ENCODE data around the gene SMURF2.
A peak's percentile ranks its signal among the peaks of the same experiment; 100 is the strongest.
"Not testable (repeated sequence)": the region's sequence is repeated elsewhere in the genome, so short reads cannot be mapped to it uniquely, and the experiment has no call there.

Gene SMURF2

DNA sequence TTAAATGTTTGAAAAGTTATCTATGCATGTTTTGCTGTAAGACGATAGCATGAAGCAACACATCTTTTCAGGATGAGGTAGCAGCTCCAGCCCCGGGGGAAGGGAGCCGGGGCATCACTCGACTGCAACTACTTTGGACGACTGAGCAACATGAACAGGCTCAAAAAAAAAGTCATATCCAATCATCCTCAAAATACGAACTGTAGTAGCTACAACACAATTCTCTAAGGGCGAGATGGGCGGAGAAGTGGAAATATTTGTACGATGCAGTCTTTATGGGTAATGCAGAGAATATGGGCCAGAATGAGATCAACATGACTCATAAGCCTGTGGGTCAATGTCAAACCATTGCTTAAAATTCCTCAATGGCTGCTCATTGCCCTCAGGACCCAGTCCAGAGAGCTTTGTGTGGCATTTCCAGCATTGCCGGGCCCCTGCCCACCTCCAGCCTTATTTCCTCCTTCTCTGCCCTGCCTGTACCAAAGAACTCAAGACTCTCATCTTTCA, 17.7 kb upstream of the SMURF2 start (continued):
- TF ChIP-seq, protein P1, sequence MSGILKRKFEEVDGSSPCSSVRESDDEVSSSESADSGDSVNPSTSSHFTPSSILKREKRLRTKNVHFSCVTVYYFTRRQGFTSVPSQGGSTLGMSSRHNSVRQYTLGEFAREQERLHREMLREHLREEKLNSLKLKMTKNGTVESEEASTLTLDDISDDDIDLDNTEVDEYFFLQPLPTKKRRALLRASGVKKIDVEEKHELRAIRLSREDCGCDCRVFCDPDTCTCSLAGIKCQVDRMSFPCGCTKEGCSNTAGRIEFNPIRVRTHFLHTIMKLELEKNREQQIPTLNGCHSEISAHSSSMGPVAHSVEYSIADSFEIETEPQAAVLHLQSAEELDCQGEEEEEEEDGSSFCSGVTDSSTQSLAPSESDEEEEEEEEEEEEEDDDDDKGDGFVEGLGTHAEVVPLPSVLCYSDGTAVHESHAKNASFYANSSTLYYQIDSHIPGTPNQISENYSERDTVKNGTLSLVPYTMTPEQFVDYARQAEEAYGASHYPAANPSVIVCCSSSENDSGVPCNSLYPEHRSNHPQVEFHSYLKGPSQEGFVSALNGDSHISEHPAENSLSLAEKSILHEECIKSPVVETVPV (CRISPR knock-in tag; IDR thresholded peaks at IDR 0.05), result no peak

DNA sequence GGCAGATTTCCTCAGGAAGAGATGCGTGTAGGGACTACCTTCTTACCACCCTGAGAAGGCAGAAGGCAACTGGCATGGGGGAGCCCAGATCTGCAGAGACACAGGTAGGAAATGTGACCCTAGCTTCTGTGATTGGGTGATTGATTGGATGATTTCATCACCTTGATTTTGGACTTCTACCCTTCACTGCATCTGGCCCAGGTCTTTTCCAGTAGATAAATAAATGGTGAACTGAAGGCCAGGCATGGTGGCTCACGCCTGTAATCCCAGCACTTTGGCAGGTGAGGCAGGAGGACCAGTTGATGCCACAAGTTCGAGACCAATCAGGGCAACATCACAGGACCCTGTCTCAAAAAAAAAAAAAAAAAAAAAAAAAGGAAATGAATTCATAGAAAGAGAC, 14.7 kb upstream of the SMURF2 start:
- TF ChIP-seq POU6F1 (CRISPR knock-in tag; IDR thresholded peaks at IDR 0.05; ENCODE audit: borderline replicate concordance, low read depth) (no peak), OSR1 (CRISPR knock-in tag; IDR thresholded peaks at IDR 0.05) (no peak)
- no peak for ATAC-seq

GRCh38 chr17:64670843-64671590, 8.9 kb upstream of the SMURF2 start:
- ATAC-seq, result peak; percentile 69

DNA sequence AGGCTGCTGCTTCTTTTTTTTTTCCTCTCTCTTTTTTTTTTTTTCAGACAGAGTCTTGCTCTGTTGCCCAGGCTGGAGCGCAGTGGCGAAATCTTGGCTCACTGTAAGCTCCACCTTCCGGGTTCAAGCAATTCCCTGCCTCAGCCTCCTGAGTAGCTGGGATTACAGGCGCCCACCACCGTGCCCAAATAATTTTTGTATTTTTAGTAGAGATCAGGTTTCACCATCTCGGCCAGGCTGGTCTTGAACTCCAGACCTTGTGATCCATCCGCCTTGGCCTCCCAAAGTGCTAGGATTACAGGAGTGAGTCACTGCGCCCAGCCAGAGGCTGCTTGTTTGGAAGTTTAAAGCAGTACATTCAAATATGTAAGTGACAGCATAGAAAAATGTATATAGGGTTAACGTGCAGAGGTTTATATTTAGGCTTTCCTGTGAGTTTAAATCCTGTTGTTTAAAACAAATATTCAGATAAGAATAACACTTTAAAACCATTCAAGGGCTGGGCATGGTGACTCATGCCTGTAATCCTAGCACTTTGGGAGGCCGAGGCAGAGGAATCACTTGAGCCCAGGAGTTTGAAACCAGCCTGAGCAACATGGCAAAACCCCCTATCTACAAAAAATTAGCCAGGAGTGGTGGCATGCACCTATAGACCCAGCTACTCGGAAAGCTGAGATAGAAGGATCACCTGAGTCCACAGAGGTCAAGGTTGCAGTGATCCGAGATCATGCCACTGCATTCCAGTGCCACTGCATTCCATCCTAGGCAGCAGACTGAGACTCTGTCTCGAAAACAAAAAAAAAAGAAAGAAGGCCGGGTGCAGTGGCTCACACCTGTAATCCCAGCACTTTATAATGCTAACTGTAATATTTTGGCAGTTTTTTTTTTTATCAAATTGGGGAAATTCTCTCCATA, 6.0 kb upstream of the SMURF2 start:
- peak; percentile 48 for ATAC-seq

- peak; percentile 6; the same call in 1 of the 3 replicates for ATAC-seq
Measured at GRCh38 chr17:64664299-64664981, 2.3 kb upstream of the SMURF2 start.

DNA sequence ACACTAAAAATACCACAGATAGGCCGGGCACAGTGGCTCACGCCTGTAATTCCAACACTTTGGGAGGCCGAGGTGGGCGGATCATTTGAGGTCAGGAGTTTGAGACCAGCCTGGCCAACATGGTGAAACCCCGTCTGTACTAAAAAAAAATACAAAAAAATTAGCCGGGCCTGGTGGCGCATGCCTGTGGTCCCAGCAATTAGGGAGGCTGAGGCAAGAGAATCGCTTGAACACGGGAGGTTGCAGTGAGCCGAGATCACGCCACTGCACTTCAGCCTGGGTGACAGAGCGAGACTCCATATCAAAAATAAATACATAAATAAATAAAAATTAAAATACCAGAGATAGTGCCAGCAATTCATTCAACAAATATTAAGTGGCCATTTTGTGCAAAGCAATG, 1.7 kb upstream of the SMURF2 start:
- not testable (repeated sequence) for ATAC-seq

DNA sequence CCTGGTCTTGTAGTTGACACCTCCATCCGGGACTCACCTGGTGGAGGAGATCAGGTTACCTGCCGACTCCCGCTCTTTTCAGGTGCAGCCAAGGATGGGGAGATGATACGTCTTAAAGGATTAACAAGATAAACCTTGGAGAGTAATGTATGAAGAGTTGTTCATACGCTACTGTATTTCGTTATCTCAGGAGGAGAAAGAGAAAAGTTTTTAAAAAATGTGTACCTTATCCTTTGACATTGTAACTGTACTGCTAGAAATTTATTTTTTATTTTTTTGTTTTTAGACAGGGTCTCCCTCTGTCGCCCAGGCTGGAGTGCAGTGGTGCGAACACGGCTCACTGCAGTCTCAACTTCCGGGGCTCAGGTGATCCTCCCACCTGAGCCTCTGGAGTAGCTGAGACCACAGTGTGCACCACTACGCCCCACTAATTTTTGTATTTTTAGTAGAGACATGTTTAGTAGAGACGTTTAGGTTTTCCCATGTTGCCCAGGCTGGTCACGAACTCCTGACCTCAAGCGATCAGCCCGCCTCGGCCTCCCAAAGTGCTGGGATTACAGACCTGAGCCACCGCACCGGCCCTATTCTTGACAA, 764 bp upstream of the SMURF2 start:
- TF ChIP-seq BACH2 (CRISPR knock-in tag; IDR thresholded peaks at IDR 0.05; ENCODE audit: borderline replicate concordance) (no peak), OSR1 (CRISPR knock-in tag; IDR thresholded peaks at IDR 0.05) (no peak), ZFP3 (CRISPR knock-in tag; IDR thresholded peaks at IDR 0.05) (no peak), PPARA (CRISPR knock-in tag; IDR thresholded peaks at IDR 0.05; ENCODE audit: borderline replicate concordance) (no peak), GLIS3 (CRISPR knock-in tag; IDR thresholded peaks at IDR 0.05) (no peak), CSDC2 (CRISPR knock-in tag; IDR thresholded peaks at IDR 0.05) (no peak), SNAI2 (CRISPR knock-in tag; IDR thresholded peaks at IDR 0.05) (no peak), ARNTL (CRISPR knock-in tag; IDR thresholded peaks at IDR 0.05; ENCODE audit: borderline replicate concordance, low read depth) (no peak), POU6F1 (CRISPR knock-in tag; IDR thresholded peaks at IDR 0.05; ENCODE audit: borderline replicate concordance, low read depth) (no peak), ZNF8 (CRISPR knock-in tag; IDR thresholded peaks at IDR 0.05) (no peak)
- TF ChIP-seq, protein P2, sequence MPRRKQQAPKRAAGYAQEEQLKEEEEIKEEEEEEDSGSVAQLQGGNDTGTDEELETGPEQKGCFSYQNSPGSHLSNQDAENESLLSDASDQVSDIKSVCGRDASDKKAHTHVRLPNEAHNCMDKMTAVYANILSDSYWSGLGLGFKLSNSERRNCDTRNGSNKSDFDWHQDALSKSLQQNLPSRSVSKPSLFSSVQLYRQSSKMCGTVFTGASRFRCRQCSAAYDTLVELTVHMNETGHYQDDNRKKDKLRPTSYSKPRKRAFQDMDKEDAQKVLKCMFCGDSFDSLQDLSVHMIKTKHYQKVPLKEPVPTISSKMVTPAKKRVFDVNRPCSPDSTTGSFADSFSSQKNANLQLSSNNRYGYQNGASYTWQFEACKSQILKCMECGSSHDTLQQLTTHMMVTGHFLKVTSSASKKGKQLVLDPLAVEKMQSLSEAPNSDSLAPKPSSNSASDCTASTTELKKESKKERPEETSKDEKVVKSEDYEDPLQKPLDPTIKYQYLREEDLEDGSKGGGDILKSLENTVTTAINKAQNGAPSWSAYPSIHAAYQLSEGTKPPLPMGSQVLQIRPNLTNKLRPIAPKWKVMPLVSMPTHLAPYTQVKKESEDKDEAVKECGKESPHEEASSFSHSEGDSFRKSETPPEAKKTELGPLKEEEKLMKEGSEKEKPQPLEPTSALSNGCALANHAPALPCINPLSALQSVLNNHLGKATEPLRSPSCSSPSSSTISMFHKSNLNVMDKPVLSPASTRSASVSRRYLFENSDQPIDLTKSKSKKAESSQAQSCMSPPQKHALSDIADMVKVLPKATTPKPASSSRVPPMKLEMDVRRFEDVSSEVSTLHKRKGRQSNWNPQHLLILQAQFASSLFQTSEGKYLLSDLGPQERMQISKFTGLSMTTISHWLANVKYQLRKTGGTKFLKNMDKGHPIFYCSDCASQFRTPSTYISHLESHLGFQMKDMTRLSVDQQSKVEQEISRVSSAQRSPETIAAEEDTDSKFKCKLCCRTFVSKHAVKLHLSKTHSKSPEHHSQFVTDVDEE (CRISPR knock-in tag; IDR thresholded peaks at IDR 0.05), result no peak
- no peak for ATAC-seq
